Karpas-422 (cell line): ENCODE measurements around the gene CRIP3. TPM values are rescaled to one million over a fixed set of nuclear protein-coding genes. Genes with fewer than 3 reads are reported as not detected.

Experiments used
- DNase-seq: peaks from one replicate; pipeline ENCODE4 v3.0.0-alpha.2; 2015
- H2AFZ ChIP-seq: fragments of 200-600 bp; sonication (generic); 2 replicates; pipeline ENCODE4 v1.6.1; 2014; ENCODE audit warnings: antibody characterized with exemption, low read length, mixed read lengths
- H3K27ac ChIP-seq: fragments of 200-600 bp; sonication (generic); 2 replicates; pipeline ENCODE4 v1.5.1; 2014; ENCODE audit warnings: mild to moderate bottlenecking, low read length, moderate library complexity
- H3K27me3 ChIP-seq: fragments of 200-600 bp; sonication (generic); 2 replicates; pipeline ENCODE4 v1.6.1; 2014; ENCODE audit warnings: low read length, mixed read lengths
- H3K36me3 ChIP-seq: fragments of 200-600 bp; sonication (generic); 2 replicates; pipeline ENCODE4 v1.6.1; 2014; ENCODE audit warnings: low read length, mixed read lengths; ENCODE audit not compliant: insufficient read depth
- H3K4me1 ChIP-seq: fragments of 200-600 bp; sonication (generic); 2 replicates; pipeline ENCODE4 v1.6.1; 2014; ENCODE audit warnings: mild to moderate bottlenecking, low read length, mixed read lengths
- H3K4me2 ChIP-seq: fragments of 200-600 bp; sonication (generic); 2 replicates; pipeline ENCODE4 v1.6.1; 2014; ENCODE audit warnings: low read length, low read depth, mild to moderate bottlenecking; ENCODE audit not compliant: poor library complexity, severe bottlenecking
- H3K4me3 ChIP-seq: fragments of 200-600 bp; sonication (generic); 2 replicates; pipeline ENCODE4 v1.5.1; 2014; ENCODE audit warnings: mild to moderate bottlenecking, antibody characterized with exemption, low read length, mixed read lengths
- H3K79me2 ChIP-seq: fragments of 200-600 bp; sonication (generic); 2 replicates; pipeline ENCODE4 v1.6.1; 2014; ENCODE audit warnings: mild to moderate bottlenecking, low read length, mixed read lengths
- H3K9ac ChIP-seq: fragments of 200-600 bp; sonication (generic); 2 replicates; pipeline ENCODE4 v1.6.0; 2014; ENCODE audit warnings: low read length
- H3K9me2 ChIP-seq: fragments of 200-600 bp; sonication (generic), shearing (Covaris generic); replicated peaks from 2 replicates; pipeline ENCODE4 v1.6.0; 2014; ENCODE audit warnings: mild to moderate bottlenecking, low read length, moderate library complexity; ENCODE audit not compliant: insufficient read depth
- H3K9me3 ChIP-seq: fragments of 300-700, 200-600 bp; sonication (generic); 2 replicates; pipeline ENCODE4 v1.6.1; 2014; ENCODE audit warnings: low read length, mixed read lengths
- H4K20me1 ChIP-seq: fragments of 200-600 bp; sonication (generic); 2 replicates; pipeline ENCODE4 v1.6.1; 2014; ENCODE audit warnings: mild to moderate bottlenecking, antibody characterized with exemption, low read length, low read depth; ENCODE audit not compliant: insufficient read depth
- total RNA-seq: library from RNA; depleted of rRNA; stranded (reverse); fragments of >200 nt; shearing (Covaris generic); gene quantifications from 2 replicates; pipeline ENCODE4 v1.2.3, GENCODE V29; 2014; ENCODE audit warnings: low replicate concordance

Gene CRIP3
- total RNA-seq, 1 experiment from 2014 or later: 56.8 TPM

DNA sequence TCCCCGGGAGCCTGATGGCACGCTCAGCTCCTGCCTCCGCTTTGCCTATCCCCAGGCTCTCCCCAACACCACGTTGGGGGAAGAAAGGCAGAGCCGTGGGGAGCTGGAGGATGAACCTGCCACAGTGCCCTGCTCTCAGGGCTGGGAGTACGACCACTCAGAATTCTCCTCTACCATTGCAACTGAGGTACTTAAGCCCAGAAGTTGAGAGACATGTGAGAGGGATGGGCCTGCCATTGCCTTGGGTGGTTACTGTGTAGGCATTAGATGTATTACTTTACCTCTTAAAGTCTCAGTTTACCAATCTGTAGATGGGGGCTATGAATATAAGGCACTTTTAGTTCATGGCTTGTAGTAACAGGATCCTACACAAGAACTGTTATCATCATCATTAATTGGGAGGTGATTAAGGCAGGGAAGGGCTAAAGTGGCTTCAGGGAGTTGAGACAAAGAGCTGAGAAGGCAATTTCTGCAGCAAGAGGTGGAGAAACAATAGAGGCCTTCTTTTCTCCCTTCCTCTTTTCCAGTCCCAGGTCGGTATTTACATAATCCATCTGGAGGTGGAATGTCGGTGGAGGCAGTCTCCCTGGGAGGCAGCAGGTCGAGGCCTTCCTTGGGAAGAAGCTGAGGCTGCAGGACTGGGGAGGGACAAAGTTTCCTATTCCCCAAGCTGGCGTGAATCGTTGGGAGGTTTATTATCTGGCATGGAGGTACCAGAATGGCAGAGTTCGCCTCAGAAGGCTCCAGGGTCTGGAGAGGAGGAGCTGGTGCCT, 9.9 kb downstream of the CRIP3 start:
- Histone ChIP-seq H3K79me2 (no peaks in the 10 kb centered on the region), H3K36me3 (no peaks in the 10 kb centered on the region), H4K20me1 (no peaks in the 10 kb centered on the region), H3K4me1 (peaks cover 7% of the 10 kb centered on the region), H3K4me3 (no peak overlapping the region), H3K27me3 (no peaks in the 10 kb centered on the region), H3K27ac (no peak overlapping the region), H2AFZ (no peak overlapping the region), H3K9me3 (no peaks in the 10 kb centered on the region), H3K9ac (no peak overlapping the region), H3K9me2 (no peaks in the 10 kb centered on the region), H3K4me2 (no peak overlapping the region)
- no peak for DNase-seq

DNA sequence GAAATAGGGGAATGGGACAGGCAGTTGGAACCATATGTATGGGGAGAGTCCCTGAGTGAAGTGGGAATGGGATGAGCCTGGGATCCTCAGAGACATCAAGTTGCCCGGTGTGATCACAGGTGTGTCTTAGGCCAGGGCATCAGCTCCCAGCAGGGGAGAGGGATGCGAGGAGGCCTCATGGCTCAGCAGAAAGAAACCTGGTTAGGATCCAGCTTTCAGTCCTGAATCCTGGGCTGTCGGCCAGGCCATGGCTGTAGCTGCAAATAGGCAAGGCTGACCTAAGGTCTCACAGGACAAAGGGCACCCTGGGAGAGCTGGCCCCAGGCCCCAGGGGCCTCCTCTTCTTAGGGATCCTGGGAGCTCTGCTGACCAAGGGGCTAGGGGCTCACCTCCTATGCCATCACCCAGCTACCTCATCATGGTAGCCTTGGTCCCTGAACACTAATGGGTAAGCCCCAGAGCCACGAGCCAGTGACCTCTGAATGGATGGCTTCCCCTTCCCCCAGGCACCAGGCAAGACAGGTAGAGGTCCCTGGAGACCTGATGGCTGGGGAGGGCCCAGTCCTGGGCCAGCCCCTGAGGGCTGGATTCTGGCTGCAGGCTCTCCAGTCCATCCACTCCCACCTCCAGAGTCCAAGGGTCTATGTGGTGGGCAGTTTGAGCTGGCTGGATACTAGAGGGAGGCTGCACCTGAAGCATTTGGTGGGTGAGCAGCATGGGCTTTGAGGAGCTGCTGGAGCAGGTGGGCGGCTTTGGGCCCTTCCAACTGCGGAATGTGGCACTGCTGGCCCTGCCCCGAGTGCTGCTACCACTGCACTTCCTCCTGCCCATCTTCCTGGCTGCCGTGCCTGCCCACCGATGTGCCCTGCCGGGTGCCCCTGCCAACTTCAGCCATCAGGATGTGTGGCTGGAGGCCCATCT, 10.7 kb downstream of the CRIP3 start, which contains the start of gene SLC22A7:
SLC22A7 (plus strand) TSS at position 617 of the 921 bp plus-strand sequence; CDS start at position 716, 99 bp downstream.
- Histone ChIP-seq H3K36me3 (no peaks in the 10 kb centered on the region), H3K27ac (no peak within 1 kb of the TSS), H3K9me3 (no peaks in the 10 kb centered on the region), H4K20me1 (no peaks in the 10 kb centered on the region), H3K27me3 (no peaks in the 10 kb centered on the region), H3K4me3 (no peak within 1 kb of the TSS), H3K9me2 (no peaks in the 10 kb centered on the region), H3K4me2 (no peak within 1 kb of the TSS), H2AFZ (no peak within 1 kb of the TSS), H3K79me2 (no peaks in the 10 kb centered on the region), H3K9ac (no peak within 1 kb of the TSS), H3K4me1 (peaks cover 7% of the 10 kb centered on the region)
- no peak for DNase-seq

DNA sequence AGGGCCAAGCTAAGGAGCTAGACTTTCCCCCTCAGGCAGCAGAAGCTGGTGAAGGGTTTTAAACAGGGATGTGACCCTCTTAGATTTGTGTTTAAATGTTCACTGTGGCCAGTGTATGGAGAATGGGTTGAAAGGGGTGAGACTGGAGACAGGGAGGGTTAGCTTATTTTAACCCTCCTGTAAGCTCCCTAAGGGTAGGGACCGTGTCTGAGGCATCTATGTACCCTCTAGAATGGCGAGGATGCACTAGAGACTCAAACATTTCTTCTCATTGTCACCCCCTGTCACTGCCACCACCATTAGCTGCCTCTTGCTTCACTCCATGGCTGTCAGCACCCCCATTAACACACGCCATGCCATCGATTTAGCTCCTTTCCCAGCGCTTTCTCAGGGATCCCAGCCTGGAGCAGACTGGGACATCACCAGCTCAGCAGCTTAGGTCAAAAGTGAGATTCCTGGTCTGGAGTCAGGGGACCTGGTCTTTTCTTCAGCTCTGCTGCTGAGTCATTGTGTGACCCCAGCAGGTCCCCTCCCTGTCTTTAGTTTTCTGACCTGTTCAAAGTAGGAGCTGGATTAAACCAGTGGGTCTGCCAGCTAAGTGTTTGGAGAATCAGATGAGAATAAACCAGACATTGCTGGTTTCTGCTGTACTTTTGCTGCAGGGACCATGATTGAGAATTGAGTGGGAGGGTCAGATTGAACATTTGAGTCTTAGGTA, 11.7 kb downstream of the CRIP3 start:
- Histone ChIP-seq H3K4me2 (no peak overlapping the region), H3K9me2 (no peaks in the 10 kb centered on the region), H3K9ac (no peak overlapping the region), H2AFZ (no peak overlapping the region), H3K27ac (no peak overlapping the region), H3K4me3 (no peak overlapping the region), H3K4me1 (peaks cover 7% of the 10 kb centered on the region), H3K27me3 (no peaks in the 10 kb centered on the region), H4K20me1 (no peaks in the 10 kb centered on the region), H3K36me3 (no peaks in the 10 kb centered on the region), H3K9me3 (no peaks in the 10 kb centered on the region), H3K79me2 (no peaks in the 10 kb centered on the region)
- DNase-seq: no peak

DNA sequence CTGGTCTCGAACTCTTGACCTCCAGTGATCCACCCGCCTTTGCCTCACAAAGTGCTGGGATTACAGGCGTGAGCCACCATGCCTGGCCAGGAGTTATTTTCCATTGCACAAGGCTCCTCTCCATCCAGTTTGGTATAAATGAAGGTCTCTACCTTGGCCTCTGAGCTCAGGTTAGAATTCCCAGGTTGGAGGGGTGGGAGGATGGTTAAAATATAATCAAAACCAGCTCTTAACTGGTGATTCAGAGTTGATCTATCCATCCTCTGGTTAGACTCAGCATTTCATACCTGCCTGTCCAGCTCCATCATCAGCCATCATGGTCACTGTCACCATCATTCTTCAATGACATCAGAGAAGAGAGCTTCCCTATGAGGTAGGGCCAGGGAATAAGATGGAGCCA, 13.2 kb downstream of the CRIP3 start:
- no peaks in the 10 kb centered on the region for H3K79me2 ChIP-seq
- no peak overlapping the region for H2AFZ ChIP-seq
- H3K27me3 ChIP-seq: no peaks in the 10 kb centered on the region
- no peaks in the 10 kb centered on the region for H4K20me1 ChIP-seq
- H3K9me3 ChIP-seq: no peaks in the 10 kb centered on the region
- H3K9ac ChIP-seq: no peak overlapping the region
- no peak overlapping the region for H3K4me3 ChIP-seq
- DNase-seq: no peak
- H3K9me2 ChIP-seq: no peaks in the 10 kb centered on the region
- no peak overlapping the region for H3K27ac ChIP-seq
- no peak overlapping the region for H3K4me2 ChIP-seq
- H3K36me3 ChIP-seq: no peaks in the 10 kb centered on the region
- H3K4me1 ChIP-seq: peaks cover 7% of the 10 kb centered on the region

DNA sequence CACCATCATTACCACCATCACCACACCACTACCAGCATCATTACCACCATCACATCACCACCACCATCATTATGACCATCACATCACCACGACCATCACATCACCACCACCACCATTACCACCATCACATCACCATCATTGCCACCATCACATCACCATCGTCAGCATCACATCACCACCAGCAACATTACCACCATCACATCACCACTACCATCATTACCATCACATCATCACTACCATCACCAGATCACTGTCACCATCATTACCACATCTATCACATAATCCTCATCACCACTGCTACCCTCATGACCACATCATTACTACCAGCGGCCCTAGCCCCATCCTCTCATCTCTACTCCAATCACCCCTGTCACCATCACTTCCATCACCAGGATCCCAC, 14.1 kb downstream of the CRIP3 start:
- Histone ChIP-seq H3K4me1 (no peaks in the 10 kb centered on the region), H3K79me2 (no peaks in the 10 kb centered on the region), H3K9me2 (no peaks in the 10 kb centered on the region), H3K4me2 (no peak overlapping the region), H3K27me3 (no peaks in the 10 kb centered on the region), H3K4me3 (no peak overlapping the region), H3K27ac (no peak overlapping the region), H3K9ac (no peak overlapping the region), H3K9me3 (no peaks in the 10 kb centered on the region), H2AFZ (no peak overlapping the region), H3K36me3 (no peaks in the 10 kb centered on the region), H4K20me1 (no peaks in the 10 kb centered on the region)
- DNase-seq: no peak

DNA sequence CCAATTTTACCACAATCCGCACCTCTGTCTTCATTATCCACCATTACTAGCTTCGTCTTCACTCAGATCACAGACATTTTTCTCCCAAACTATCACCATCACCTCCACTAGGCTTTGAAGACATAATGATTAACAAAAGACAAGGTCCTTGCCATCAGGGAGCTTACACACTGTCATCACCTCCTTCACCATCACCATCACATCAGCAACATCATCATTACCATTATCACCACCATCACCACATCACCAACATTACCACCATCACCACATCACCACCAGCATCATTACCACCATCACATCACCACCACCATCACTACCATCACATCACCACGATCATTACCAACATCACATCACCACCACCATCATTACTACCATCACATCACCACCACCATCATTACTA, 14.9 kb downstream of the CRIP3 start:
- H3K9me2 ChIP-seq: no peaks in the 10 kb centered on the region
- DNase-seq: no peak
- no peaks in the 10 kb centered on the region for H3K36me3 ChIP-seq
- H3K4me1 ChIP-seq: no peaks in the 10 kb centered on the region
- H3K27ac ChIP-seq: no peak overlapping the region
- H3K9me3 ChIP-seq: no peaks in the 10 kb centered on the region
- H2AFZ ChIP-seq: no peak overlapping the region
- H3K4me3 ChIP-seq: no peak overlapping the region
- no peaks in the 10 kb centered on the region for H4K20me1 ChIP-seq
- no peaks in the 10 kb centered on the region for H3K79me2 ChIP-seq
- no peak overlapping the region for H3K4me2 ChIP-seq
- no peaks in the 10 kb centered on the region for H3K27me3 ChIP-seq
- no peak overlapping the region for H3K9ac ChIP-seq

DNA sequence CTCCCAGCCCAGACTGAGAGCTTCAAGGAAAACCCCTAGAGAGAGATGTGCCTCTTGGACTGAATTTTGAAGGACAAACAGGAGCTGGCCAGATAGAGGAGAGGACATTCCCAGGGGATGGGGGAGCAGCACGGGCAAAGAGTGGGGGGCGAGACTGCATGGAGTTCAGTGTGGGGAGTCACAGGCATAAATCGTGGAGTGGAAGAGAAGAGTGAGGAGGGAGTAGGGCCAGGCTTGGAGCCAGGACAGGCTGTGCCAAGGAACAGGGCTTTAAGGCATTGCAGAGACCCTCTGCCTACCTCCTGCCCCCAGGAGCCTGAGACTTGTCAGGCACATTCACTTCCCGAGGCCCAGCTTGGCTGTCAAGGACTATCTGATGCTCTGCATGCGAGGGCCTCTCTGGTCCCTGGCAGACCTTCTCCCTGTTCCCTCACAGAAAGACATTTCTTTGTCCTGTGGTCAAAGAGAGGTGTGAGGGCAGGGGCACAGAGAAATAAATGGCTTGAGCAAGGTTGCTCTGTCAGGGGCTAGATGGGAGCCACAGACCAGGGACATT, 15.8 kb downstream of the CRIP3 start:
- H3K9me2 ChIP-seq: no peaks in the 10 kb centered on the region
- H3K4me2 ChIP-seq: no peak overlapping the region
- no peaks in the 10 kb centered on the region for H4K20me1 ChIP-seq
- no peak overlapping the region for H3K4me3 ChIP-seq
- H3K4me1 ChIP-seq: no peaks in the 10 kb centered on the region
- no peaks in the 10 kb centered on the region for H3K27me3 ChIP-seq
- H3K9me3 ChIP-seq: no peaks in the 10 kb centered on the region
- no peaks in the 10 kb centered on the region for H3K36me3 ChIP-seq
- no peak for DNase-seq
- H3K79me2 ChIP-seq: no peaks in the 10 kb centered on the region
- no peak overlapping the region for H3K9ac ChIP-seq
- H2AFZ ChIP-seq: no peak overlapping the region
- H3K27ac ChIP-seq: no peak overlapping the region
